IMR-90 (cell line): ENCODE measurements around the gene ANO7. TPM values are rescaled to one million over a fixed set of nuclear protein-coding genes. Genes with fewer than 3 reads are reported as not detected.

Experiments used
- ATAC-seq: fragments of 200-7000 bp; cut with Tn5 transposase; 2 replicates; pipeline ENCODE4 v1.9.1; 2020; ENCODE audit warnings: low read depth, mild to moderate bottlenecking, moderate library complexity
- BruUV-seq: library from RNA; stranded (reverse); fragments of 400-500 nt; replicated peaks from 2 replicates; lab custom pipeline; 2021; lab: Mats Ljungman, UMichigan
- CTCF ChIA-PET: fragments of 300-600 bp; formaldehyde crosslinking; extraction: SDS; loops from one replicate; lab custom pipeline; 2021; ENCODE audit warnings: antibody characterized with exemption; lab: Yijun Ruan, JAX
- POLR2A ChIA-PET: fragments of 300-600 bp; sonication (Branson Sonifier 250); formaldehyde crosslinking; loops from one replicate; lab custom pipeline; 2022; ENCODE audit warnings: antibody characterized with exemption; ENCODE audit not compliant: unreplicated experiment; lab: Charles Lee
- DNase-seq: peaks from one replicate; pipeline ENCODE4 v3.0.0; 2013
- H2AFZ ChIP-seq: replicated peaks from 2 replicates; pipeline ENCODE3; 2013; ENCODE audit warnings: low read length, mild to moderate bottlenecking; ENCODE audit not compliant: poor library complexity
- H2AK5ac ChIP-seq: 2 replicates; pipeline ENCODE4 v1.6.1; 2013; ENCODE audit warnings: low read depth, low read length, inconsistent platforms
- H2AK9ac ChIP-seq: replicated peaks from 2 replicates; pipeline ENCODE3; 2013; ENCODE audit warnings: mild to moderate bottlenecking, low read depth, low read length, moderate library complexity; ENCODE audit not compliant: poor library complexity
- H2BK120ac ChIP-seq: 2 replicates; pipeline ENCODE4 v1.6.1; 2013; ENCODE audit warnings: low read depth, low read length, inconsistent platforms
- H2BK15ac ChIP-seq: 3 replicates; pipeline ENCODE4 v1.6.1; 2013; ENCODE audit warnings: low read depth, low read length, inconsistent platforms
- H2BK20ac ChIP-seq: 2 replicates; pipeline ENCODE4 v1.6.1; 2013; ENCODE audit warnings: low read depth, mild to moderate bottlenecking, inconsistent platforms, low read length, moderate library complexity
- H2BK5ac ChIP-seq: 2 replicates; pipeline ENCODE4 v1.6.1; 2013; ENCODE audit warnings: mild to moderate bottlenecking, low read depth, low read length, inconsistent platforms; ENCODE audit not compliant: poor library complexity, severe bottlenecking
- H3K14ac ChIP-seq: replicated peaks from 2 replicates; pipeline ENCODE4 v1.6.1; 2013; ENCODE audit warnings: low read depth, low read length, inconsistent platforms
- H3K18ac ChIP-seq: 2 replicates; pipeline ENCODE4 v1.6.1; 2013; ENCODE audit warnings: low read depth, low read length, control low read depth
- H3K23ac ChIP-seq: 2 replicates; pipeline ENCODE4 v1.6.1; 2013; ENCODE audit warnings: low read depth, low read length, inconsistent platforms
- H3K27ac ChIP-seq: 2 replicates; pipeline ENCODE4 v1.5.1; 2013; ENCODE audit warnings: mild to moderate bottlenecking, control low read depth, low read length; ENCODE audit not compliant: insufficient read depth
- H3K27me3 ChIP-seq: 2 replicates; pipeline ENCODE4 v1.6.1; 2013; ENCODE audit warnings: low read length; ENCODE audit not compliant: control insufficient read depth, insufficient read depth
- H3K36me3 ChIP-seq: 2 replicates; pipeline ENCODE4 v1.6.1; 2013; ENCODE audit warnings: low read length, mixed read lengths; ENCODE audit not compliant: control insufficient read depth, insufficient read depth
- H3K4ac ChIP-seq: 2 replicates; pipeline ENCODE4 v1.6.1; 2013; ENCODE audit warnings: low read depth, low read length, inconsistent platforms
- H3K4me1 ChIP-seq: 2 replicates; pipeline ENCODE4 v1.6.1; 2013; ENCODE audit warnings: low read length, mixed read lengths; ENCODE audit not compliant: control insufficient read depth, insufficient read depth
- H3K4me2 ChIP-seq: 2 replicates; pipeline ENCODE4 v1.6.1; 2013; ENCODE audit warnings: low read depth, mild to moderate bottlenecking, control low read depth, low read length, moderate library complexity
- H3K4me3 ChIP-seq: 2 replicates; pipeline ENCODE4 v1.5.1; 2013; ENCODE audit warnings: low read depth, mild to moderate bottlenecking, control low read depth, low read length, moderate library complexity; ENCODE audit not compliant: insufficient read depth
- H3K56ac ChIP-seq: 2 replicates; pipeline ENCODE4 v1.6.1; 2013; ENCODE audit warnings: low read length, inconsistent platforms; ENCODE audit not compliant: insufficient read depth; ENCODE audit errors: extremely low read depth
- H3K79me1 ChIP-seq, 2 experiments: 2 replicates each; pipeline ENCODE4 v1.6.1; 2013; ENCODE audit warnings: low read length in 2 of 2, inconsistent platforms in 1 of 2, low read depth in 1 of 2
- H3K9ac ChIP-seq: 2 replicates; pipeline ENCODE4 v1.6.1; 2013; ENCODE audit warnings: low read depth, low read length, control low read depth
- H3K9me1 ChIP-seq: 2 replicates; pipeline ENCODE4 v1.6.1; 2013; ENCODE audit warnings: low read length, inconsistent platforms; ENCODE audit not compliant: insufficient read depth
- H3K9me3 ChIP-seq: 2 replicates; pipeline ENCODE4 v1.6.1; 2013; ENCODE audit warnings: low read length; ENCODE audit not compliant: control insufficient read depth, insufficient read depth
- H4K20me1 ChIP-seq: 2 replicates; pipeline ENCODE4 v1.6.1; 2013; ENCODE audit warnings: low read length, inconsistent platforms; ENCODE audit not compliant: insufficient read depth
- H4K5ac ChIP-seq: 2 replicates; pipeline ENCODE4 v1.6.1; 2013; ENCODE audit warnings: mild to moderate bottlenecking, low read depth, low read length, control low read depth
- H4K8ac ChIP-seq, 2 experiments: 2 replicates each; pipeline ENCODE4 v1.6.1; 2013; ENCODE audit warnings: low read depth in 2 of 2, low read length in 2 of 2, control low read depth in 1 of 2, inconsistent platforms in 1 of 2
- H4K91ac ChIP-seq: 2 replicates; pipeline ENCODE4 v1.6.1; 2013; ENCODE audit warnings: low read depth, low read length, inconsistent platforms; ENCODE audit not compliant: insufficient read depth
- BHLHE40 ChIP-seq: fragments of 150-350 bp; IDR thresholded peaks from 2 replicates; pipeline ENCODE4 v1.6.1; 2016; ENCODE audit warnings: mild to moderate bottlenecking, low read depth, low read length
- CHD1 ChIP-seq: IDR thresholded peaks from 2 replicates; pipeline ENCODE4 v1.6.1; 2012; ENCODE audit warnings: low read depth, low read length, improper control_type of control experiment
- MAFK ChIP-seq: IDR thresholded peaks from 2 replicates; pipeline ENCODE4 v1.6.1; 2012; ENCODE audit warnings: low read depth, low read length, improper control_type of control experiment
- NFE2L2 ChIP-seq: fragments of 150-350 bp; IDR thresholded peaks from 2 replicates; pipeline ENCODE4 v1.6.1; 2016; ENCODE audit warnings: low read depth, mild to moderate bottlenecking, low read length
- RAD21 ChIP-seq: IDR thresholded peaks from 2 replicates; pipeline ENCODE4 v1.6.1; 2012; ENCODE audit warnings: low read length, improper control_type of control experiment
- SMC3 ChIP-seq: fragments of 150-350 bp; IDR thresholded peaks from 2 replicates; pipeline ENCODE4 v1.6.1; 2016; ENCODE audit warnings: low read depth, mild to moderate bottlenecking, antibody characterized with exemption, low read length, moderate library complexity
- WGBS, 2 experiments: methylation state at CpG; one replicate each; pipeline versions ENCODE4 v1.1.5 to v1.1.7; 2013; ENCODE audit warnings: missing lambda C conversion rate in 2 of 2; ENCODE audit not compliant: insufficient read length in 1 of 2; ENCODE audit errors: extremely low coverage in 2 of 2; 5-methylcytosine and 5-hydroxymethylcytosine counted together
- dilution Hi-C: fragments of 300-500 bp; cut with HindIII; formaldehyde crosslinking; loops from one replicate; pipeline ENCODE4 v1.14.3; 2018; ENCODE audit warnings: low sequenced_read_pairs; ENCODE audit not compliant: unreplicated experiment
- in situ Hi-C: fragments of 300-500 bp; cut with MboI; formaldehyde crosslinking; loops from 3 replicates; pipeline ENCODE4 v1.14.3; 2019; ENCODE audit warnings: low sequenced_read_pairs, inconsistent platforms, mixed read lengths
- intact Hi-C: fragments of 100-400 bp; cut with micrococcal nuclease; formaldehyde crosslinking; loops from 2 replicates; pipeline ENCODE4 v1.10.0; 2022
- polyA plus RNA-seq, 3 experiments: library from polyadenylated mRNA; depleted of rRNA; stranded (reverse); fragments of >200 nt; gene quantifications; 2 replicates each; pipeline ENCODE4 v1.2.3, GENCODE V29; 2012; ENCODE audit warnings: low replicate concordance in 1 of 3
- total RNA-seq: library from RNA; depleted of rRNA; stranded (reverse); fragments of >200 nt; gene quantifications from 2 replicates; pipeline ENCODE4 v1.2.3, GENCODE V29; 2012

ANO7 gene
- total and polyA plus RNA-seq, 2 of the 4 experiments (the other 2 are of a cell fraction): 0.36 to 3.4 TPM

GRCh38 chr2:241237047-241237446, 48.6 kb downstream of the ANO7 start:
- Histone ChIP-seq H3K9me3 (no peaks in the 10 kb centered on the region), H3K14ac (no peak overlapping the region), H4K91ac (no peak overlapping the region), H3K4me3 (no peak overlapping the region), H2AK9ac (no peak overlapping the region), H3K27me3 (no peaks in the 10 kb centered on the region), H3K36me3 (peaks cover 91% of the 10 kb centered on the region), H3K4me2 (no peak overlapping the region), H3K18ac (no peak overlapping the region), H3K9ac (no peak overlapping the region), H2BK5ac (no peak overlapping the region), H3K4ac (no peak overlapping the region), H3K23ac (no peak overlapping the region), H3K4me1 (no peaks in the 10 kb centered on the region), H2AFZ (no peak overlapping the region), H2BK15ac (no peak overlapping the region), H2BK120ac (no peak overlapping the region), H3K79me1 (peaks cover 26 to 82% of the 10 kb centered on the region in 2 experiments), H4K8ac (no peak overlapping the region), H4K20me1 (peaks cover 77% of the 10 kb centered on the region), H4K5ac (no peak overlapping the region), H2AK5ac (no peak overlapping the region), H3K9me1 (peaks cover 5% of the 10 kb centered on the region; the same call in 1 of the 2 replicates), H3K56ac (no peak overlapping the region), H2BK20ac (no peak overlapping the region), H3K27ac (no peak overlapping the region)
- intact Hi-C loops: no loop called here
- in situ Hi-C loops: no loop called here
- ChIA-PET CTCF (no interaction called here), POLR2A (interaction anchor here (0.6 kb wide), 1 partner anchor 14 kb away, joined by 6 read pairs; no protein-coding TSS in a partner anchor)
- WGBS, 2 experiments: no CpG with 5 or more reads among the region's 6 CpGs
- TF ChIP-seq NFE2L2 (no peak), CHD1 (no peak), SMC3 (no peak), MAFK (no peak), BHLHE40 (no peak), RAD21 (no peak)
- no peak for DNase-seq
- dilution Hi-C loops: no loop called here
- ATAC-seq: no peak
- BruUV-seq: no TSS peak
